T-cell (primary cell): ENCODE measurements around the gene EXOC1. TPM values are rescaled to one million over a fixed set of nuclear protein-coding genes. Genes with fewer than 3 reads are reported as not detected.

Experiments used
- ATAC-seq, 4 experiments: fragments of 200-7000 bp in 3 of 4; fragments of 150-1000 bp in 1 of 4; cut with Tn5 transposase; replicated peaks in 1 of 4; 1 replicate in 3 of 4; 2 replicates in 1 of 4; pipeline ENCODE4 v1.10.0; 2021; ENCODE audit warnings: moderate library complexity in 3 of 4, mild to moderate bottlenecking in 2 of 4, moderate number of reproducible peaks in 1 of 4
- CTCF ChIA-PET, 2 donors: fragments of 300-600 bp; sonication (Branson Sonifier 250); formaldehyde crosslinking; loops; one replicate each; lab custom pipeline; 2022; ENCODE audit warnings: antibody characterized with exemption in 2 of 2; lab: Charles Lee
- POLR2A ChIA-PET, 2 donors: fragments of 300-600 bp; sonication (Branson Sonifier 250); formaldehyde crosslinking; loops; one replicate each; lab custom pipeline; 2022; ENCODE audit warnings: antibody characterized with exemption in 2 of 2; lab: Charles Lee
- DNase-seq, 35 experiments: peaks; one replicate each; pipeline versions ENCODE4 v3.0.0 to v3.0.0-alpha.2; 2013 to 2023
- H3K27ac ChIP-seq: one replicate; pipeline ENCODE4 v1.5.1; 2013; ENCODE audit warnings: low read length
- H3K27me3 ChIP-seq, 2 experiments: replicated peaks in 1 of 2; 1 replicate in 1 of 2; 2 replicates in 1 of 2; pipeline versions ENCODE4 v1.6.1 to v1.7.0; 2013; ENCODE audit warnings: low read length in 1 of 2, mixed read lengths in 1 of 2; ENCODE audit not compliant: control insufficient read depth in 2 of 2, insufficient read depth in 2 of 2; ENCODE audit errors: extremely low read depth in 1 of 2
- H3K36me3 ChIP-seq, 2 donors: 1 replicate in 1 of 2; 2 replicates in 1 of 2; pipeline versions ENCODE4 v1.6.1 to v1.7.0; 2013; ENCODE audit warnings: low read length in 1 of 2; ENCODE audit not compliant: control insufficient read depth in 2 of 2, insufficient read depth in 1 of 2; ENCODE audit errors: extremely low read depth in 1 of 2
- H3K4me1 ChIP-seq, 2 experiments: 1 replicate in 1 of 2; 2 replicates in 1 of 2; pipeline versions ENCODE4 v1.6.1 to v1.7.0; 2013; ENCODE audit warnings: low read length in 2 of 2, mixed read lengths in 1 of 2; ENCODE audit not compliant: insufficient read depth in 2 of 2, control insufficient read depth in 1 of 2; ENCODE audit errors: extremely low read depth in 1 of 2
- H3K4me3 ChIP-seq, 2 donors: 1 replicate in 1 of 2; 2 replicates in 1 of 2; pipeline versions ENCODE4 v1.5.1 to v1.7.0; 2013; ENCODE audit warnings: mild to moderate bottlenecking in 2 of 2, low read length in 1 of 2, moderate library complexity in 1 of 2; ENCODE audit not compliant: control insufficient read depth in 1 of 2; ENCODE audit errors: extremely low read depth in 1 of 2
- H3K9me3 ChIP-seq: 2 replicates; pipeline ENCODE4 v1.7.0; 2013
- H3K27ac Mint-ChIP-seq, 2 donors: one replicate each; pipeline ENCODE4 v1.8.0; 2020 to 2021; ENCODE audit warnings: mild to moderate bottlenecking in 2 of 2, mixed read lengths in 2 of 2
- H3K27me3 Mint-ChIP-seq, 2 donors: one replicate each; pipeline ENCODE4 v1.8.0; 2021 to 2022; ENCODE audit warnings: mixed read lengths in 2 of 2
- H3K36me3 Mint-ChIP-seq: one replicate; pipeline ENCODE4 v1.8.0; 2021; ENCODE audit warnings: mixed read lengths
- H3K4me1 Mint-ChIP-seq, 3 donors: one replicate each; pipeline ENCODE4 v1.8.0; 2020 to 2022; ENCODE audit warnings: mixed read lengths in 3 of 3, mild to moderate bottlenecking in 1 of 3
- H3K4me3 Mint-ChIP-seq, 3 donors: one replicate each; pipeline ENCODE4 v1.8.0; 2020 to 2022; ENCODE audit warnings: mild to moderate bottlenecking in 3 of 3, mixed read lengths in 3 of 3, moderate library complexity in 3 of 3
- H3K9me3 Mint-ChIP-seq, 3 donors: one replicate each; pipeline ENCODE4 v1.8.0; 2020 to 2022; ENCODE audit warnings: mixed read lengths in 3 of 3
- WGBS: methylation state at CpG from one replicate; pipeline ENCODE4 v1.1.5; 2013; ENCODE audit warnings: missing lambda C conversion rate; ENCODE audit not compliant: insufficient coverage; 5-methylcytosine and 5-hydroxymethylcytosine counted together
- total RNA-seq, 35 experiments: library from RNA in 6 of 35; stranded (reverse) in 6 of 35; fragments of 120-200 nt in 1 of 35; gene quantifications; one replicate each; pipeline versions ENCODE4 v1.2.1 to v1.2.4 and lab custom pipeline; 2013 to 2026

Gene EXOC1
- total RNA-seq, 5 donors from 2014 or later (not counting 1 experiment from before 2014, with no cell fraction given), result 20.8 to 37.0 (median 34.7) TPM

GRCh38 chr4:55938481-55938880 lies 85.0 kb downstream of the EXOC1 start:
- no peaks in the 10 kb centered on the region for H3K4me1 ChIP-seq
- Mint-ChIP-seq H3K36me3 (peaks cover 66% of the 10 kb centered on the region), H3K4me3 (no peak overlapping the region), H3K4me1 (no peaks in the 10 kb centered on the region), H3K27ac (no peak overlapping the region), H3K9me3 (peaks cover 23 to 66% (median 30%) of the 10 kb centered on the region in 3 donors), H3K27me3 (no peaks in the 10 kb centered on the region)
- DNase-seq (no peak), ATAC-seq (no peak)
- H3K4me3 ChIP-seq, result no peak overlapping the region
- no peaks in the 10 kb centered on the region for H3K27me3 ChIP-seq
- CTCF ChIA-PET, result no interaction called here
- H3K9me3 ChIP-seq, result peaks cover 10% of the 10 kb centered on the region
- no CpG with 5 or more reads among the region's 1 CpG for WGBS
- no peak overlapping the region for H3K27ac ChIP-seq
- POLR2A ChIA-PET, result no interaction called here
- peaks cover 0 to 7% of the 10 kb centered on the region in 2 donors for H3K36me3 ChIP-seq

GRCh38 chr4:55939421-55939820 lies 86.0 kb downstream of the EXOC1 start:
- peaks cover 73% of the 10 kb centered on the region for H3K36me3 Mint-ChIP-seq
- ChIA-PET POLR2A (no interaction called here), CTCF (no interaction called here)
- no peak overlapping the region for H3K27ac Mint-ChIP-seq
- H3K9me3 ChIP-seq, result peaks cover 10% of the 10 kb centered on the region
- ATAC-seq, result no peak
- no peak overlapping the region for H3K4me3 ChIP-seq
- no peaks in the 10 kb centered on the region for H3K4me1 ChIP-seq
- H3K36me3 ChIP-seq, result peaks cover 0 to 7% of the 10 kb centered on the region in 2 donors
- no peak for DNase-seq
- no peak overlapping the region for H3K4me3 Mint-ChIP-seq
- H3K4me1 Mint-ChIP-seq, result no peaks in the 10 kb centered on the region
- H3K27me3 ChIP-seq, result no peaks in the 10 kb centered on the region
- peaks cover 17 to 62% (median 25%) of the 10 kb centered on the region in 3 donors for H3K9me3 Mint-ChIP-seq
- H3K27me3 Mint-ChIP-seq, result no peaks in the 10 kb centered on the region
- no peak overlapping the region for H3K27ac ChIP-seq
- WGBS, result 68% methylated on average over 2 of the region's 2 CpGs

GRCh38 chr4:55941881-55942396 lies 88.5 kb downstream of the EXOC1 start:
- 100% methylated on average over 1 of the region's 3 CpGs for WGBS
- Mint-ChIP-seq H3K27me3 (no peaks in the 10 kb centered on the region), H3K27ac (no peak overlapping the region), H3K4me3 (no peak overlapping the region), H3K9me3 (peaks cover 18 to 46% (median 21%) of the 10 kb centered on the region in 3 donors), H3K36me3 (peaks cover 68% of the 10 kb centered on the region), H3K4me1 (peaks cover 11 to 16% (median 16%) of the 10 kb centered on the region in 3 donors)
- Histone ChIP-seq H3K4me3 (no peak overlapping the region), H3K9me3 (peaks cover 12% of the 10 kb centered on the region), H3K27ac (no peak overlapping the region), H3K4me1 (no peaks in the 10 kb centered on the region), H3K36me3 (peaks cover 0 to 7% of the 10 kb centered on the region in 2 donors), H3K27me3 (no peaks in the 10 kb centered on the region)
- DNase-seq (no peak), ATAC-seq (no peak)
- ChIA-PET CTCF (no interaction called here), POLR2A (interaction anchor here in 1 of 2 donors (0.5 kb wide), 1 partner anchor 51 kb away, joined by 6 read pairs; no protein-coding TSS in a partner anchor)

DNA sequence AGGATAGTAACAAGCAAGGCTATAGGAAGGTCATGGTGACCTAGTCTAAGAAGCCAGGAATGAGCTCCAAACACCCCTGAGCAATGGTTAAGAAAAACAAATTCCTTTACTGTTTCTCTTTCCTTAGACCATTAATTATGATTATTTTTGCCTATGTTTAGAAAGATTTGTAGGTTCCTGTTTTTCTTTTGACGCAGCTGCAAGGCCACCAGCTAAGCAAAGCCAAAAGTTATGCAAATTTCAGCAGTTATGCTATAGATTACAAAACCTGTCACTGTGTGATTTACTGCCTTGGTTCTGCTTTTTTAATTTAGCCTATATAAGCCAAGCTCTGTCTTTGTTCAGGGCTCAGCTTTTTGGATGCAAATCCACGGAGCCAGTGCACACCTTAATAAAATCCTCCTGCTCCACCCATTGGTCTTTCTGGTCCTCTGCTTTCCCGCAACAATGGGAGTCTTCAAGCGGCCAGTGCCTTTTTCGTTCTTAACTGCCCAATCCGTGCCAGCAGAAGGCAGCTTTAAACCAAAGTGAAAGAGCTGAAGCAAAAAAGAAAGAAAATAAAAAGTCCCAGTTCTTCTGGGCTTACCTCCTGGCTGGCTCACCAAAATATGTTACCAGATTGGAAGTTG lies 93.9 kb downstream of the EXOC1 start:
- ChIA-PET POLR2A (interaction anchor here (0.8 to 1.1 kb wide), 3 partner anchors 13 to 440 kb away, joined by 3 to 4 read pairs (median 3); partner anchors contain the start of gene AASDH (in 1 of the 2)), CTCF (interaction anchor here (0.5 to 2.5 kb wide), 15 partner anchors 10 to 1031 kb away, joined by 3 to 19 read pairs (median 4); partner anchors contain the start of genes AASDH (in 1 of the 2), NOA1 (in 1 of the 2), PAICS (in 1 of the 2) and POLR2B (in 1 of the 2))
- H3K4me1 ChIP-seq, result peaks cover 6 to 20% of the 10 kb centered on the region in 2 experiments
- Mint-ChIP-seq H3K36me3 (peaks cover 26% of the 10 kb centered on the region), H3K27ac (peak overlapping the region; percentile 80 to 85), H3K4me1 (peaks cover 50 to 55% (median 52%) of the 10 kb centered on the region in 3 donors), H3K27me3 (no peaks in the 10 kb centered on the region), H3K9me3 (peaks cover 5 to 10% (median 9%) of the 10 kb centered on the region in 3 donors), H3K4me3 (peak overlapping the region; percentile 86 to 95 (median 90))
- peak in 5 of 35 experiments; percentile 4 to 25 (median 6) for DNase-seq
- H3K36me3 ChIP-seq, result peaks cover 0 to 5% of the 10 kb centered on the region in 2 donors
- H3K27me3 ChIP-seq, result no peaks in the 10 kb centered on the region
- peak overlapping the region; percentile 80 for H3K27ac ChIP-seq
- peaks cover 2% of the 10 kb centered on the region for H3K9me3 ChIP-seq
- 27% methylated on average over 3 of the region's 6 CpGs for WGBS
- peak in 1 of 4 experiments; percentile 11 for ATAC-seq
- H3K4me3 ChIP-seq, result peak overlapping the region; percentile 50 to 83

- Mint-ChIP-seq H3K4me3 (peak overlapping the region; percentile 86 to 95 (median 90)), H3K9me3 (peaks cover 5 to 10% (median 9%) of the 10 kb centered on the region in 3 donors), H3K36me3 (peaks cover 28% of the 10 kb centered on the region), H3K27ac (peak overlapping the region; percentile 80 to 85), H3K4me1 (peaks cover 50 to 57% (median 52%) of the 10 kb centered on the region in 3 donors), H3K27me3 (no peaks in the 10 kb centered on the region)
- CTCF ChIA-PET, result interaction anchor here (0.5 to 2.5 kb wide), 20 partner anchors 9 to 1030 kb away, joined by 3 to 19 read pairs (median 5); partner anchors contain the start of genes AASDH (in 1 of the 2), NOA1 (in 1 of the 2), PAICS (in 1 of the 2) and POLR2B (in 1 of the 2)
- DNase-seq (peak in 32 of 35 experiments; percentile 21 to 87 (median 46)), ATAC-seq (peak; percentile 27 to 74 (median 40))
- Histone ChIP-seq H3K9me3 (peaks cover 2% of the 10 kb centered on the region), H3K27ac (peak overlapping the region; percentile 80), H3K4me1 (peaks cover 6 to 20% of the 10 kb centered on the region in 2 experiments), H3K36me3 (peaks cover 0 to 7% of the 10 kb centered on the region in 2 donors), H3K4me3 (peak overlapping the region; percentile 76 to 83), H3K27me3 (no peaks in the 10 kb centered on the region)
- under 1% methylated on average over 15 of the region's 19 CpGs for WGBS
- POLR2A ChIA-PET, result interaction anchor here in 1 of 2 donors (0.6 to 1.1 kb wide), 2 partner anchors 66 to 439 kb away, joined by 3 read pairs; partner anchors contain the start of gene AASDH
Observed at GRCh38 chr4:55947912-55948725, 94.7 kb downstream of the EXOC1 start.
